ENCODE measurements around the gene CSMD2.

The CSMD2 gene

DNA sequence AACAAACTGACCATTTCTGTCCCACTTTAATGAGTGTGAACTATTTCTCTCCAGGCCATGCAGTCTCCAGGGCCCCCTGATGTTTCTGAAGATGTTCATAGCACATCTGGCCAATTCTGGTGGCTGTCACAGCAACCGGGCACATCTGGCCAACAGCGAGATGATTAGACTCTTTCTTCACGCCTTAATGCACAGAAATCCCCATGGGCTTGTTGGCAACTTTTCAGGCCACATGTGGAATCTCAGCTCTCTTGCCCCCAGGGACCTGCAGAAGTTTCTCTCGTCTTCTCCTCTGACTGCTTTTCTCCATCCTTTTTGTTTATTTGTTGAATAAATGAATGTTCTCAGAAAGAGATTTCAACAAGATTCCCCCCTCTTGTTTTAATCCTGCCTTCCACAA lies 372.4 kb downstream of the CSMD2 start:
- TF ChIP-seq, protein P1, sequence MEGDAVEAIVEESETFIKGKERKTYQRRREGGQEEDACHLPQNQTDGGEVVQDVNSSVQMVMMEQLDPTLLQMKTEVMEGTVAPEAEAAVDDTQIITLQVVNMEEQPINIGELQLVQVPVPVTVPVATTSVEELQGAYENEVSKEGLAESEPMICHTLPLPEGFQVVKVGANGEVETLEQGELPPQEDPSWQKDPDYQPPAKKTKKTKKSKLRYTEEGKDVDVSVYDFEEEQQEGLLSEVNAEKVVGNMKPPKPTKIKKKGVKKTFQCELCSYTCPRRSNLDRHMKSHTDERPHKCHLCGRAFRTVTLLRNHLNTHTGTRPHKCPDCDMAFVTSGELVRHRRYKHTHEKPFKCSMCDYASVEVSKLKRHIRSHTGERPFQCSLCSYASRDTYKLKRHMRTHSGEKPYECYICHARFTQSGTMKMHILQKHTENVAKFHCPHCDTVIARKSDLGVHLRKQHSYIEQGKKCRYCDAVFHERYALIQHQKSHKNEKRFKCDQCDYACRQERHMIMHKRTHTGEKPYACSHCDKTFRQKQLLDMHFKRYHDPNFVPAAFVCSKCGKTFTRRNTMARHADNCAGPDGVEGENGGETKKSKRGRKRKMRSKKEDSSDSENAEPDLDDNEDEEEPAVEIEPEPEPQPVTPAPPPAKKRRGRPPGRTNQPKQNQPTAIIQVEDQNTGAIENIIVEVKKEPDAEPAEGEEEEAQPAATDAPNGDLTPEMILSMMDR (IDR thresholded peaks at IDR 0.05; ENCODE audit: low read depth, low read length): no peak
- no peak overlapping the region for H3K4me3 ChIP-seq (ENCODE audit: low read depth, low read length)

DNA sequence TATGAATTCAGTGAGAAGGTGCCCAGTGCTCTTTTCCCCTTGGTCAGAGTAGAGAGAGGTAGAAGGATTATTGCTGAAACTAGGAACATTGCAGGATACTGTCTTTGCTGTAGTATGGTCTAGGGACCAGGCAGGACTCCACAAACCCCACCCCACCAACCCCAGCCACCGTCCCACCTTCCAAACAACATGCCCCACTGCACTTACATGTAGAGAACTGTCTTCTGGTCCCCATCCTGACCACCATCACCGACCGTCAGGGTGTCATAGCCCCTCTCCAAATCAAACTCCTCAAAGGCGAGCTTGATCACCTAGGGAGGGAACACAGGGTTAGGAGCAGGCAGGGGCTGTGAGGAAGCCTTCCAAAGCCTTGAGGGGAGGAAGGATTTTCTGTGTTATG lies 372.8 kb downstream of the CSMD2 start:
- H3K4me3 ChIP-seq (ENCODE audit: low read depth, low read length): no peak overlapping the region
- TF ChIP-seq, protein P1 (IDR thresholded peaks at IDR 0.05; ENCODE audit: low read depth, low read length): no peak

DNA sequence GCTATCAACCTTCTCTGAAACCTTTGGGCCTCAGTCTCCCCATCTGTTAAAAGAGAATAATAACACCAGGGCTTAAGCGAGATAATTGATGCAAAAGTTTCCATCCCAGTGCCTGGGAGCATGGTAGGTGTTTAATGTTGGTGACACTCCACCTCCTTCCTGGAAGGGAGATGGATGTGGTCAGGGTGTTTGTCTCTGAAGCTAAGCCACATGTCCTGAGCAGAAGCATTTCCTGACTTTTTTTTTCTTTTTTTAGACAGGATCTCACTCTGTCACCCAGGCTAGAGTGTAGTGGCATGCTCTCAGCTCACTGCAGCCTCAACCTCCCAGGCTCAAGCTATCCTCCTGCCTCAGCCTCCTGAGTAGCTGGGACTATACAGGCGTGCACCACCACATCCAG lies 373.8 kb downstream of the CSMD2 start:
- TF ChIP-seq, protein P1 (IDR thresholded peaks at IDR 0.05; ENCODE audit: low read depth, low read length): no peak
- no peak overlapping the region for H3K4me3 ChIP-seq (ENCODE audit: low read depth, low read length)

DNA sequence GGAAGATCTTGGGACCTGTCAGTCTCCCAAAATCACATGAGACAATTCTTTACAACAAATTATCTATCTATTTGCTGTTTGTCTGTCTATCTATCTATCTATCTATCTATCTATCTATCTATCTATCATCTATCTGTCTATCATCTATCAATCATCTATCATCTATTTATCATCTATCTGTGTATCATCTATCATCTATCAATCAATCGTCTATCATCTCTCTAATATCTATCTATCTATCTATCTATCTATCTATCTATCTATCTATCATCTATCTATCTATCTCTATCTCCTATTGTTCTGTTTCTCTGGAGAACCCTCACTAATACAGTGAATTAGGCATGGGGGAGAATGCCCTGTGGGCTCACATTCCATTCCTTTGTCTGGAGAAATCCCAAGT lies 374.5 kb downstream of the CSMD2 start:
- TF ChIP-seq, protein P1 (IDR thresholded peaks at IDR 0.05; ENCODE audit: low read depth, low read length): no peak
- no peak overlapping the region for H3K4me3 ChIP-seq (ENCODE audit: low read depth, low read length)

DNA sequence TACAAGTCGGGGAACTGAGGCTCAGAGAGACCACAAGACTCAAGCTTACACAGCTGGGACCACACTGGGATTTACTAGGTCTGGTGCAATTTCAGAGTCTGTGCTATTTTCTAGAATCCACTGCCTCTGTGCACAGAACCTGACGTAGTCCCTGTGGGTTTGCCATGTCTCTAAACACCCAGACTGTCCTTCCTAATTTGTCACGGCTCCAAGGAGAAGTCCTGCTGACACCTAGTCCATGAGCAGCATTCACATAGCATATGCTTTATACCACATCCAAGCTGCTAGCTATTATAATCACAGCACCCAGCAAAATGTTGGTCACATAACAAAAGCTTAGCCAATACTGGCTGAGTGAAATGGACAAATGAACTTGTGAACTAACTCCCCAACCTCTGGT lies 380.2 kb downstream of the CSMD2 start:
- TF ChIP-seq, protein P1 (IDR thresholded peaks at IDR 0.05; ENCODE audit: low read depth, low read length): no peak
- H3K4me3 ChIP-seq (ENCODE audit: low read depth, low read length): no peak overlapping the region

DNA sequence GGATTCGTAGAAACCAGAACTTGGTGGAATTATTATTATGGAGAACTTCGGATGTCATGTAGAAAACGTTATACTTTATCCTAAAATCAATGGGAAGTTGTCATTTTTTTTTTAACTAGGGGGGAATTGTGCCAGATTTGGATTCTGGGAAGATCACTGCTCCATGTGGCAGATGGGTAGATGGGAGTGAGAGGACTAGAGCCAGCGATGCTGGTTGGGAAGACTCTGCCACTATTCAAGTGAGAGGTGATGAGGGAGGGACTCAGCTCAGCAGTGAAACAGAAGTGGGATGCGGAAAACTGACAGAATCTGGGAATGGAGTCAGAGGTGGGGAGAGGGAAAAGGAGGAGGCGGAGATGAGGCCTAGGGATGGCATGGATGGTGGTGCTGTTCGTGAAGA lies 382.3 kb downstream of the CSMD2 start:
- H3K4me3 ChIP-seq (ENCODE audit: low read depth, low read length): no peak overlapping the region
- TF ChIP-seq, protein P1 (IDR thresholded peaks at IDR 0.05; ENCODE audit: low read depth, low read length): no peak

DNA sequence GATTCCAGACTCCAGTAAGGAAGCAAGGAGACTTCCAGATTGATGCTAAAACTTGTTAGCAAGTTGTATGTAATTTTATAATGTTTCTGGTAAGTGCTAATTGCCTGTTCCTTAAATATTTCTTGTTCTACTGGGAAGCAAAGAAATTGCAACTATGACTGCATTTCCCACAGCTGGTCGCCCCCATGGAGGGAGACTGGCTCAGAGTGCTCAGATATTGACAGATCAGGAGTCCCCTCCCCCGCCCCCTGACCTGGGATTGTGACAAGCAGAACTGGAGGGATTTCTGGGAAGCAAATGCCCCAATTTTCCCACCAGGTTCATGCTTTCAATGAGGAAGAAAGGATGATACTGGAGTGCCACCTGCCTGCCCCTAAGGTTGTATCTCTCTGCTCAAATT lies 383.4 kb downstream of the CSMD2 start:
- TF ChIP-seq, protein P1 (IDR thresholded peaks at IDR 0.05; ENCODE audit: low read depth, low read length): no peak
- H3K4me3 ChIP-seq (ENCODE audit: low read depth, low read length): no peak overlapping the region

All from WI38 (cell line).